Astrocyte (in vitro differentiated cells and primary cell): ENCODE results near the gene FBXO31. TPM values are rescaled to one million over a fixed set of nuclear protein-coding genes. Genes with fewer than 3 reads are reported as not detected.

ENCODE experiments used
- DNase-seq: peaks from one replicate; pipeline ENCODE4 v3.0.0-alpha.2; 2010; ENCODE audit warnings: low read depth
- FAIRE-seq: peaks from 2 replicates; lab custom pipeline; 2011; peaks lifted over from hg19 to GRCh38; lab: Jason Lieb, UNC
- H2AFZ ChIP-seq: 2 replicates; pipeline ENCODE4 v1.6.0; 2012; ENCODE audit warnings: low read depth, low read length, inconsistent platforms
- H3K27ac ChIP-seq: 2 replicates; pipeline ENCODE4 v1.5.1; 2011; ENCODE audit warnings: low read depth, low read length, inconsistent platforms
- H3K27me3 ChIP-seq: 2 replicates; pipeline ENCODE4 v1.6.0; 2011; ENCODE audit warnings: low read length, inconsistent platforms; ENCODE audit not compliant: insufficient read depth
- H3K36me3 ChIP-seq: 2 replicates; pipeline ENCODE4 v1.5.1; 2011; ENCODE audit warnings: low read length, inconsistent platforms; ENCODE audit not compliant: insufficient read depth
- H3K4me1 ChIP-seq: 2 replicates; pipeline ENCODE4 v1.5.1; 2011; ENCODE audit warnings: low read length, inconsistent platforms; ENCODE audit not compliant: insufficient read depth
- H3K4me2 ChIP-seq: 2 replicates; pipeline ENCODE4 v1.6.0; 2012; ENCODE audit warnings: low read length, inconsistent platforms
- H3K4me3 ChIP-seq: 2 replicates; pipeline ENCODE4 v1.5.1; 2011; ENCODE audit warnings: low read depth, mild to moderate bottlenecking, low read length, inconsistent platforms; ENCODE audit not compliant: insufficient read depth
- H3K79me2 ChIP-seq: 2 replicates; pipeline ENCODE4 v1.6.0; 2012; ENCODE audit warnings: mild to moderate bottlenecking, low read length, inconsistent platforms; ENCODE audit not compliant: insufficient read depth
- H3K9ac ChIP-seq: 2 replicates; pipeline ENCODE4 v1.6.0; 2012; ENCODE audit warnings: mild to moderate bottlenecking, low read length, inconsistent platforms
- H3K9me3 ChIP-seq: 2 replicates; pipeline ENCODE4 v1.5.1; 2012; ENCODE audit warnings: low read depth, mild to moderate bottlenecking, low read length, inconsistent platforms; ENCODE audit not compliant: insufficient read depth
- H4K20me1 ChIP-seq: 2 replicates; pipeline ENCODE4 v1.6.0; 2012; ENCODE audit warnings: low read length, inconsistent platforms; ENCODE audit not compliant: insufficient read depth
- H3K27ac Mint-ChIP-seq: one replicate; pipeline ENCODE4 v1.8.0; 2021; ENCODE audit warnings: mild to moderate bottlenecking, mixed read lengths; ENCODE audit not compliant: unreplicated experiment
- H3K27me3 Mint-ChIP-seq: one replicate; pipeline ENCODE4 v1.8.0; 2021; ENCODE audit warnings: low read depth, mixed read lengths; ENCODE audit not compliant: unreplicated experiment
- H3K36me3 Mint-ChIP-seq: one replicate; pipeline ENCODE4 v1.8.0; 2021; ENCODE audit warnings: low read depth, mixed read lengths; ENCODE audit not compliant: unreplicated experiment
- H3K4me1 Mint-ChIP-seq: one replicate; pipeline ENCODE4 v1.8.0; 2021; ENCODE audit warnings: low read depth, mixed read lengths; ENCODE audit not compliant: unreplicated experiment
- H3K4me3 Mint-ChIP-seq: one replicate; pipeline ENCODE4 v1.8.0; 2021; ENCODE audit warnings: mild to moderate bottlenecking, moderate library complexity, mixed read lengths; ENCODE audit not compliant: unreplicated experiment
- H3K9me3 Mint-ChIP-seq: one replicate; pipeline ENCODE4 v1.8.0; 2021; ENCODE audit warnings: mild to moderate bottlenecking, mixed read lengths; ENCODE audit not compliant: unreplicated experiment
- CTCF ChIP-seq: IDR thresholded peaks from 2 replicates; pipeline ENCODE4 v1.5.1; 2011; ENCODE audit warnings: low read depth, mild to moderate bottlenecking, inconsistent platforms, low read length, moderate library complexity; ENCODE audit not compliant: insufficient read depth
- EZH2 ChIP-seq: IDR thresholded peaks from 2 replicates; pipeline ENCODE4 v1.6.1; 2012; ENCODE audit warnings: mild to moderate bottlenecking, low read length, inconsistent platforms; ENCODE audit not compliant: insufficient read depth
- total RNA-seq: library from RNA; stranded (reverse); gene quantifications from 2 replicates; pipeline ENCODE4 v1.2.1, GENCODE V29; 2021

The FBXO31 gene
- total RNA-seq, 1 donor from 2014 or later = 34.9 TPM

- Histone ChIP-seq H3K4me3 (no peak overlapping the region), H3K27me3 (no peaks in the 10 kb centered on the region), H2AFZ (no peak overlapping the region), H3K9me3 (no peaks in the 10 kb centered on the region), H3K9ac (no peak overlapping the region), H3K79me2 (peaks cover 27% of the 10 kb centered on the region), H3K4me2 (no peak overlapping the region), H3K36me3 (peaks cover 12% of the 10 kb centered on the region), H3K4me1 (no peaks in the 10 kb centered on the region), H4K20me1 (peaks cover 49% of the 10 kb centered on the region), H3K27ac (no peak overlapping the region)
- H3K27ac Mint-ChIP-seq = no peak overlapping the region
- no peaks in the 10 kb centered on the region for H3K27me3 Mint-ChIP-seq
- no peaks in the 10 kb centered on the region for H3K9me3 Mint-ChIP-seq
- FAIRE-seq (no peak), DNase-seq (no peak)
- H3K36me3 Mint-ChIP-seq = peaks cover 21% of the 10 kb centered on the region
- no peak for TF ChIP-seq CTCF
- TF ChIP-seq EZH2 = no peak
- peaks cover 9% of the 10 kb centered on the region for H3K4me1 Mint-ChIP-seq
- no peak overlapping the region for H3K4me3 Mint-ChIP-seq
These were observed 24.9 kb downstream of the FBXO31 start for GRCh38 chr16:87358696-87359095.

- H3K79me2 ChIP-seq = peaks cover 24% of the 10 kb centered on the region
- no peak overlapping the region for H3K4me2 ChIP-seq
- H3K36me3 Mint-ChIP-seq = peaks cover 21% of the 10 kb centered on the region
- H3K27ac ChIP-seq = no peak overlapping the region
- H3K27ac Mint-ChIP-seq = no peak overlapping the region
- DNase-seq (no peak), FAIRE-seq (no peak)
- H3K9ac ChIP-seq = no peak overlapping the region
- no peak overlapping the region for H3K4me3 Mint-ChIP-seq
- H3K4me3 ChIP-seq = no peak overlapping the region
- peaks cover 9% of the 10 kb centered on the region for H3K4me1 Mint-ChIP-seq
- H3K9me3 Mint-ChIP-seq = no peaks in the 10 kb centered on the region
- H3K36me3 ChIP-seq = peaks cover 12% of the 10 kb centered on the region
- H3K9me3 ChIP-seq = no peaks in the 10 kb centered on the region
- H3K4me1 ChIP-seq = no peaks in the 10 kb centered on the region
- peaks cover 44% of the 10 kb centered on the region for H4K20me1 ChIP-seq
- no peaks in the 10 kb centered on the region for H3K27me3 Mint-ChIP-seq
- TF ChIP-seq CTCF = no peak
- no peak for TF ChIP-seq EZH2
- H2AFZ ChIP-seq = no peak overlapping the region
- no peaks in the 10 kb centered on the region for H3K27me3 ChIP-seq
These were observed 25.3 kb downstream of the FBXO31 start for GRCh38 chr16:87358250-87358649.

- H3K36me3 Mint-ChIP-seq = peaks cover 19% of the 10 kb centered on the region
These were observed 27.1 kb downstream of the FBXO31 start for GRCh38 chr16:87356491-87356853.

More at GRCh38 chr16:87356491-87356853, 27.1 kb downstream of the FBXO31 start:
- H3K4me2 ChIP-seq = no peak overlapping the region
- H3K27me3 ChIP-seq = no peaks in the 10 kb centered on the region
- no peak overlapping the region for H3K9ac ChIP-seq
- TF ChIP-seq EZH2 (no peak), CTCF (no peak)
- peaks cover 12% of the 10 kb centered on the region for H3K79me2 ChIP-seq
- no peaks in the 10 kb centered on the region for H3K4me1 ChIP-seq
- H3K27ac Mint-ChIP-seq = no peak overlapping the region
- no peak overlapping the region for H3K27ac ChIP-seq
- H3K27me3 Mint-ChIP-seq = no peaks in the 10 kb centered on the region
- peaks cover 12% of the 10 kb centered on the region for H3K36me3 ChIP-seq
- DNase-seq (no peak), FAIRE-seq (no peak)
- peaks cover 38% of the 10 kb centered on the region for H4K20me1 ChIP-seq
- no peak overlapping the region for H2AFZ ChIP-seq
- no peak overlapping the region for H3K4me3 ChIP-seq
- H3K9me3 Mint-ChIP-seq = no peaks in the 10 kb centered on the region
- H3K4me1 Mint-ChIP-seq = peaks cover 5% of the 10 kb centered on the region
- no peaks in the 10 kb centered on the region for H3K9me3 ChIP-seq
- no peak overlapping the region for H3K4me3 Mint-ChIP-seq
